Measurements from ENCODE around the gene TCEANC. TPM values are rescaled to one million over a fixed set of nuclear protein-coding genes. Genes with fewer than 3 reads are reported as not detected.

TCEANC gene
- total RNA-seq, 1 donor: 6.2 TPM

DNA sequence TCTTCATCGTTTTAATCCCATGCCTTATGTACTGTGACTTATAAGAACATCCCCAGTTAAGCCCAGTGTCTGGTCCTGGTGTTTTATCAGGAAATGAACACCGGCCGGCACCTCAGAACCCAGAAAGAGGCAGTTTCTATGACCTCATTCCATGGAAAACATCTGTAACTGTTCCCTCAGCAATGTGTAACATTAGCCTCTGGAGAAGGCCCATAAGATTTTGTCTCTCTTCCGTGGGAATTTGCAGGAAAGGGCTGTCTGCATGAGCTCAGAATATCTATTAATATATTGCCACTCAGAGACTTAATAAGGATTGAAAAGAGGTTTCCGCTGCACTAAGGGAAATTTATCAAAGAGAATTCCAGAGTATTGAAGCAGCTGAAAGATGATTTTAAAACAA lies 3.1 kb upstream of the TCEANC start:
- TF ChIP-seq, protein P1, sequence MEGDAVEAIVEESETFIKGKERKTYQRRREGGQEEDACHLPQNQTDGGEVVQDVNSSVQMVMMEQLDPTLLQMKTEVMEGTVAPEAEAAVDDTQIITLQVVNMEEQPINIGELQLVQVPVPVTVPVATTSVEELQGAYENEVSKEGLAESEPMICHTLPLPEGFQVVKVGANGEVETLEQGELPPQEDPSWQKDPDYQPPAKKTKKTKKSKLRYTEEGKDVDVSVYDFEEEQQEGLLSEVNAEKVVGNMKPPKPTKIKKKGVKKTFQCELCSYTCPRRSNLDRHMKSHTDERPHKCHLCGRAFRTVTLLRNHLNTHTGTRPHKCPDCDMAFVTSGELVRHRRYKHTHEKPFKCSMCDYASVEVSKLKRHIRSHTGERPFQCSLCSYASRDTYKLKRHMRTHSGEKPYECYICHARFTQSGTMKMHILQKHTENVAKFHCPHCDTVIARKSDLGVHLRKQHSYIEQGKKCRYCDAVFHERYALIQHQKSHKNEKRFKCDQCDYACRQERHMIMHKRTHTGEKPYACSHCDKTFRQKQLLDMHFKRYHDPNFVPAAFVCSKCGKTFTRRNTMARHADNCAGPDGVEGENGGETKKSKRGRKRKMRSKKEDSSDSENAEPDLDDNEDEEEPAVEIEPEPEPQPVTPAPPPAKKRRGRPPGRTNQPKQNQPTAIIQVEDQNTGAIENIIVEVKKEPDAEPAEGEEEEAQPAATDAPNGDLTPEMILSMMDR (IDR thresholded peaks at IDR 0.05; ENCODE audit: extremely low read depth, low read depth, low read length): no peak
- Histone ChIP-seq H3K36me3 (ENCODE audit: insufficient read depth, low read length) (no peaks in the 10 kb centered on the region), H3K4me3 (ENCODE audit: insufficient read depth, low read length) (no peak overlapping the region), H3K79me2 (ENCODE audit: insufficient read depth, low read length) (no peaks in the 10 kb centered on the region), H3K9me3 (ENCODE audit: low read depth, low read length) (no peaks in the 10 kb centered on the region), H3K27me3 (ENCODE audit: insufficient read depth, low read length) (peaks cover 11% of the 10 kb centered on the region), H3K27ac (ENCODE audit: low read depth, low read length) (no peak overlapping the region), H2AFZ (ENCODE audit: low read length) (no peak overlapping the region), H4K20me1 (ENCODE audit: insufficient read depth, low read length) (no peaks in the 10 kb centered on the region), H3K4me1 (ENCODE audit: insufficient read depth, low read length) (peaks cover 15% of the 10 kb centered on the region), H3K4me2 (ENCODE audit: insufficient read depth, low read length) (no peak overlapping the region)
- DNase-seq (ENCODE audit: insufficient read length, low spot score, missing footprints): no peak

- H3K9me3 ChIP-seq (ENCODE audit: low read depth, low read length): no peaks in the 10 kb centered on the region
- no peaks in the 10 kb centered on the region for H4K20me1 ChIP-seq (ENCODE audit: insufficient read depth, low read length)
- no peak overlapping the region for H3K4me2 ChIP-seq (ENCODE audit: insufficient read depth, low read length)
- no peak overlapping the region for H3K4me3 ChIP-seq (ENCODE audit: insufficient read depth, low read length)
- no peak for DNase-seq (ENCODE audit: insufficient read length, low spot score, missing footprints)
- H3K27ac ChIP-seq (ENCODE audit: low read depth, low read length): no peak overlapping the region
- H2AFZ ChIP-seq (ENCODE audit: low read length): no peak overlapping the region
- peaks cover 8% of the 10 kb centered on the region for H3K27me3 ChIP-seq (ENCODE audit: insufficient read depth, low read length)
- TF ChIP-seq, protein P1 (IDR thresholded peaks at IDR 0.05; ENCODE audit: extremely low read depth, low read depth, low read length): no peak
- H3K4me1 ChIP-seq (ENCODE audit: insufficient read depth, low read length): peaks cover 15% of the 10 kb centered on the region
- H3K36me3 ChIP-seq (ENCODE audit: insufficient read depth, low read length): no peaks in the 10 kb centered on the region
- H3K79me2 ChIP-seq (ENCODE audit: insufficient read depth, low read length): no peaks in the 10 kb centered on the region
Observed at GRCh38 chrX:13650318-13650717, 2.6 kb upstream of the TCEANC start.

GRCh38 chrX:13651150-13651549 lies 1.8 kb upstream of the TCEANC start:
- peak overlapping the region; percentile 79 for H3K27ac ChIP-seq (ENCODE audit: low read depth, low read length)
- no peaks in the 10 kb centered on the region for H3K36me3 ChIP-seq (ENCODE audit: insufficient read depth, low read length)
- H3K4me2 ChIP-seq (ENCODE audit: insufficient read depth, low read length): peak overlapping the region; percentile 17
- H3K4me1 ChIP-seq (ENCODE audit: insufficient read depth, low read length): peaks cover 15% of the 10 kb centered on the region
- H4K20me1 ChIP-seq (ENCODE audit: insufficient read depth, low read length): no peaks in the 10 kb centered on the region
- peaks cover 7% of the 10 kb centered on the region for H3K27me3 ChIP-seq (ENCODE audit: insufficient read depth, low read length)
- H3K4me3 ChIP-seq (ENCODE audit: insufficient read depth, low read length): no peak overlapping the region
- TF ChIP-seq, protein P1 (IDR thresholded peaks at IDR 0.05; ENCODE audit: extremely low read depth, low read depth, low read length): no peak
- DNase-seq (ENCODE audit: insufficient read length, low spot score, missing footprints): no peak
- no peaks in the 10 kb centered on the region for H3K9me3 ChIP-seq (ENCODE audit: low read depth, low read length)
- H3K79me2 ChIP-seq (ENCODE audit: insufficient read depth, low read length): no peaks in the 10 kb centered on the region
- no peak overlapping the region for H2AFZ ChIP-seq (ENCODE audit: low read length)

DNA sequence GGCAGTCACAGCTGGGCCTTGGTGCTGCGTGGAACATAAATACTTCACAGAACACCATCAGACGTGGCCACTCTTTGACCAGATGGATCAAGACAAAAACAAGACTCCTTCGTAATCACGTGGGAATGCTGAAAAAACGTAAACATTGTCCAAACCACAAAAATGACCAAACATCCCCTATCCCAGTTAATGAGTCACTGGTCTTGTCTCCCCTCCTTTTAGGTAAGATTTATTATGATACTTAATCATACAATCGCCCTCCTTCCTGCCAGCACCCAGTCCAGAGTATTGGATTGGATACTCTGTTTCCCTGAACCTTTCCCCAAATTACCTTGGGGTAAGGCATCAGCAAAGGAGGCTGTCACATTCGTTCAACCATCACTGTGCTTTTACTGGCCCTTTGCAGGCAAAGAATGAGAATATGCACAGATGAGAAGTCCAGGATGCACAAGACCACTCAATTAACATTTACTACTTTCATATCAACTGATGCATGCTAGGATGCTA lies 601 bp upstream of the TCEANC start:
- Histone ChIP-seq H3K4me3 (ENCODE audit: insufficient read depth, low read length) (peak overlapping the region; percentile 85), H3K4me2 (ENCODE audit: insufficient read depth, low read length) (peak overlapping the region; percentile 82), H3K36me3 (ENCODE audit: insufficient read depth, low read length) (no peaks in the 10 kb centered on the region), H3K79me2 (ENCODE audit: insufficient read depth, low read length) (no peaks in the 10 kb centered on the region), H3K27ac (ENCODE audit: low read depth, low read length) (peak overlapping the region; percentile 79), H4K20me1 (ENCODE audit: insufficient read depth, low read length) (no peaks in the 10 kb centered on the region), H3K4me1 (ENCODE audit: insufficient read depth, low read length) (peaks cover 15% of the 10 kb centered on the region), H2AFZ (ENCODE audit: low read length) (peak overlapping the region; percentile 59), H3K27me3 (ENCODE audit: insufficient read depth, low read length) (peaks cover 7% of the 10 kb centered on the region), H3K9me3 (ENCODE audit: low read depth, low read length) (no peaks in the 10 kb centered on the region)
- DNase-seq (ENCODE audit: insufficient read length, low spot score, missing footprints): peak; percentile 71
- TF ChIP-seq, protein P1 (IDR thresholded peaks at IDR 0.05; ENCODE audit: extremely low read depth, low read depth, low read length): no peak

Measured in osteoblast (primary cell).